ENCODE results near the gene RPUSD2.

- TF ChIP-seq CTCF (IDR thresholded peaks at IDR 0.05) (no peak), POLR2A (IDR thresholded peaks at IDR 0.05) (no peak)
Measured at GRCh38 chr15:40555876-40556275, 13.2 kb upstream of the RPUSD2 start.
